Psoas muscle (tissue), 8 donors: ENCODE results near the gene MMEL1. TPM values are rescaled to one million over a fixed set of nuclear protein-coding genes. Genes with fewer than 3 reads are reported as not detected.

Experiments
- ATAC-seq, 4 donors: fragments of 200-7000 bp; cut with Tn5 transposase; one replicate each; pipeline ENCODE4 v1.9.1; 2020; ENCODE audit warnings: moderate library complexity in 3 of 4, mild to moderate bottlenecking in 2 of 4
- DNase-seq, 2 donors: peaks; one replicate each; pipeline ENCODE4 v3.0.0-alpha.2; 2020
- H3K27ac ChIP-seq: fragments of 200-600 bp; one replicate; pipeline ENCODE4 v1.8.0; 2022
- H3K27me3 ChIP-seq, 3 donors: fragments of 200-600 bp in 1 of 3; one replicate each; pipeline versions ENCODE4 v1.6.1 to v1.8.0; 2013 to 2022; ENCODE audit warnings: low read length in 2 of 3, mild to moderate bottlenecking in 2 of 3, moderate library complexity in 1 of 3; ENCODE audit not compliant: insufficient read depth in 3 of 3
- H3K36me3 ChIP-seq, 2 donors: fragments of 200-600 bp in 1 of 2; one replicate each; pipeline versions ENCODE4 v1.6.1 to v1.8.0; 2013 to 2022; ENCODE audit warnings: low read depth in 1 of 2, mild to moderate bottlenecking in 1 of 2, moderate library complexity in 1 of 2; ENCODE audit not compliant: insufficient read depth in 1 of 2
- H3K4me1 ChIP-seq: fragments of 200-600 bp; one replicate; pipeline ENCODE4 v1.8.0; 2022
- H3K4me3 ChIP-seq: fragments of 200-600 bp; one replicate; pipeline ENCODE4 v1.8.0; 2022; ENCODE audit warnings: mild to moderate bottlenecking
- H3K9me3 ChIP-seq: fragments of 200-600 bp; one replicate; pipeline ENCODE4 v1.8.0; 2022
- WGBS, 3 donors: extraction: QIAGEN DNeasy Blood & Tissue Kit; methylation state at CpG; one replicate each; pipeline versions ENCODE4 v1.1.6 to v1.1.7; 2013; 5-methylcytosine and 5-hydroxymethylcytosine counted together
- intact Hi-C, 2 donors: fragments of 100-400 bp; cut with DNase I; formaldehyde crosslinking; loops; one replicate each; pipeline versions ENCODE4 v1.11.0 to v1.14.2; 2022
- polyA plus RNA-seq, 3 donors: library from polyadenylated mRNA; stranded (reverse); fragments of 200-250 nt; gene quantifications; one replicate each; pipeline ENCODE4 v1.2.3, GENCODE V29; 2013
- total RNA-seq, 4 donors: library from RNA; stranded (reverse); fragmentation: NEBNext Ultra II Directional in 2 of 4; extraction: Animal tissue kit (Norgen Biotek cat#: 25700) in 2 of 4; gene quantifications; one replicate each; pipeline versions ENCODE4 v1.2.1 to v1.2.4, GENCODE V29; 2021 to 2023
- TF ChIP-seq, protein P1 (sequence below): fragments of 200-600 bp; IDR thresholded peaks from one replicate; pipeline ENCODE4 v1.8.0; 2022; ENCODE audit warnings: antibody characterized with exemption
- donor health status: healthy with polysubstance abuse.
- donor health status: DM: no; HTN: no; CAD: no; lungs with moderate emphysema.
- donor health status: Bipolar disorder and iron deficiency.
- donor health status: healthy.
- donor health status: DM: yes; HTN: yes; CAD: no.
- donor health status: DM: no; HTN: no; CAD: no.
- donor health status: DM: no; HTN: no; CAD: no.
- donor health status: DM: yes; HTN: yes; CAD: no.

The MMEL1 gene
- total and polyA plus RNA-seq, 7 donors, result 0.08 to 0.89 (median 0.21) TPM; not detected in 2

DNA sequence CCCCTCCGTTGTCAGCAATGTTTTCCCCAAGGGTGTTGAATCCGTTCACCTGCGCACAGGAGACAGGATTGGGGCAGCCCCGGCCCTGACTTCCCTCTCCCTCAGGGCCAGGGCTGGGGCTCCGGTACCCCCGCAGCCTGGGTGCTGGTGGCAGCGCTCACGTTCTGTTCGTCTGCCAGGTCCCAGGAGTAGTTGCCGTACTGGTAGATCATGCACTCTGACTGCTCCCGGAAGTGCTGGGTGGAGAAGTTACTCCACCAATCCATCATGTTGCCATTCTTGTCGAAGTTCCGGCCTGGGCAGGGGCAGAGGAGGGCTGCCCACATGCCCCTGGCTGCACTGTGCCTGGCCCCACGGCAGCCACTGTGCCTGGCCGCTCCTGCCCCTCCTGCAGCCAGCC, 40.1 kb downstream of the MMEL1 start:
- Histone ChIP-seq H3K9me3 (no peaks in the 10 kb centered on the region), H3K27ac (no peak overlapping the region), H3K36me3 (no peaks in the 10 kb centered on the region), H3K27me3 (peaks cover 0 to 28% (median 3%) of the 10 kb centered on the region in 3 donors), H3K4me3 (no peak overlapping the region), H3K4me1 (no peaks in the 10 kb centered on the region)
- 66 to 73% (median 69%) methylated on average over 15 of the region's 15 CpGs for WGBS, 3 donors
- DNase-seq (no peak), ATAC-seq (no peak)
- intact Hi-C loops, result no loop called here
- TF ChIP-seq, protein P1, sequence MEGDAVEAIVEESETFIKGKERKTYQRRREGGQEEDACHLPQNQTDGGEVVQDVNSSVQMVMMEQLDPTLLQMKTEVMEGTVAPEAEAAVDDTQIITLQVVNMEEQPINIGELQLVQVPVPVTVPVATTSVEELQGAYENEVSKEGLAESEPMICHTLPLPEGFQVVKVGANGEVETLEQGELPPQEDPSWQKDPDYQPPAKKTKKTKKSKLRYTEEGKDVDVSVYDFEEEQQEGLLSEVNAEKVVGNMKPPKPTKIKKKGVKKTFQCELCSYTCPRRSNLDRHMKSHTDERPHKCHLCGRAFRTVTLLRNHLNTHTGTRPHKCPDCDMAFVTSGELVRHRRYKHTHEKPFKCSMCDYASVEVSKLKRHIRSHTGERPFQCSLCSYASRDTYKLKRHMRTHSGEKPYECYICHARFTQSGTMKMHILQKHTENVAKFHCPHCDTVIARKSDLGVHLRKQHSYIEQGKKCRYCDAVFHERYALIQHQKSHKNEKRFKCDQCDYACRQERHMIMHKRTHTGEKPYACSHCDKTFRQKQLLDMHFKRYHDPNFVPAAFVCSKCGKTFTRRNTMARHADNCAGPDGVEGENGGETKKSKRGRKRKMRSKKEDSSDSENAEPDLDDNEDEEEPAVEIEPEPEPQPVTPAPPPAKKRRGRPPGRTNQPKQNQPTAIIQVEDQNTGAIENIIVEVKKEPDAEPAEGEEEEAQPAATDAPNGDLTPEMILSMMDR, result no peak

DNA sequence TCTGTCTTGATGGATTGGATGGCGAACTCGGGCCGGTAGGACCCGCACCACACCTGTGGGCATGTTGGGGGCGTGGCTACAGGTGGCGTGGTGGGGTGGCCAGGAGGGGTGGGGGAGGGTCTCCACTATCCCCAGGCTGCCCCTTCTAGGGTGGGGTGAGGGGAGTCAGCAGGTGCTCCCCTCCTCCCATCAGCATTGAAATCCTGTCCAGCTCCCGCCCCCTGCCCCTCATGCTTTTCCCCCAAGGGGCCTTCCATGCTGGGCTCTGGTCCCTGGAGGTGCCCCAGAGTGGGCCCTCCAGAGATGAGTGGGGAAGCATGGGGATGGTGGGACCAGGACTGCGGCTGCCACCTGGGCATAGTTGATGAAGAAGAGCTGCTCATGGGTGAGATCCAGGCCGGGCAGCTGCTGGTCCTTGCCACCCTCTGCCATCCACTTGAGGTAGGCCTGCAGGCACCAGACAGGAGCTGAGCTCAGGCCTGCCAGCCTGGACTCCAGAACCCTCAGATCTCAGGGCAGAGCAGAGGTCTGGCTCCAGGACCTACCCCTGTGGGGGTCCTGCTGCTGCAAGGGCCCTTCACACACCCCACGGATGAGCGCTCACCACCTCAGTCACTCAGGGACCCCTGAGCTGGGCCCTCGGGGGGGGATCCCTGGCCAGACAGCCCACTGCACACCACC, 41.1 kb downstream of the MMEL1 start:
- Histone ChIP-seq H3K27me3 (peaks cover 0 to 28% (median 3%) of the 10 kb centered on the region in 3 donors), H3K27ac (no peak overlapping the region), H3K36me3 (no peaks in the 10 kb centered on the region), H3K9me3 (no peaks in the 10 kb centered on the region), H3K4me1 (peaks cover 3% of the 10 kb centered on the region), H3K4me3 (no peak overlapping the region)
- peak in 1 of 2 donors; percentile 49 for DNase-seq
- 91 to 92% (median 92%) methylated on average over 11 to 12 of the region's 12 CpGs for WGBS, 3 donors
- TF ChIP-seq, protein P1, result no peak
- no peak for ATAC-seq
- intact Hi-C loops, result no loop called here

DNA sequence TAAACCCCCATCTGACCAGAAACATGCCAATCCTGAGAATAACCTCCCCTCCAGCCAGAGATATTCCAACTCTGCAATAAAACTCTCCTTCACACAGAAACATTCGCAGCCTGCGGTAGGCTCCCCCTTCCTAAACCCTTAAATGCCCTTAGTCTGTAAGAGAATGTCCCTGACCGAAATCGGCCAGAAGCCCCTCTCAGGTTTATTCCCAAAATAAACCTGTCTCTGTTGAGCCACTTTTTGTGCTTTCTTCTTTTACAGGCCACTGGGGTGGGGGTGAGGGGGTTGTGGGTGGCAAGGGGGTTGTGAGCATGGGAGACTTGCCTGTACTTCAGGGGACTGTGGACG, 41.6 kb downstream of the MMEL1 start:
- no peaks in the 10 kb centered on the region for H3K36me3 ChIP-seq
- DNase-seq (no peak), ATAC-seq (no peak)
- TF ChIP-seq, protein P1, result no peak
- H3K27ac ChIP-seq, result no peak overlapping the region
- H3K27me3 ChIP-seq, result peaks cover 0 to 28% (median 3%) of the 10 kb centered on the region in 3 donors
- 85 to 94% (median 88%) methylated on average over 5 of the region's 5 CpGs for WGBS, 3 donors
- no peak overlapping the region for H3K4me3 ChIP-seq
- no peaks in the 10 kb centered on the region for H3K9me3 ChIP-seq
- peaks cover 3% of the 10 kb centered on the region for H3K4me1 ChIP-seq
- intact Hi-C loops, result no loop called here

DNA sequence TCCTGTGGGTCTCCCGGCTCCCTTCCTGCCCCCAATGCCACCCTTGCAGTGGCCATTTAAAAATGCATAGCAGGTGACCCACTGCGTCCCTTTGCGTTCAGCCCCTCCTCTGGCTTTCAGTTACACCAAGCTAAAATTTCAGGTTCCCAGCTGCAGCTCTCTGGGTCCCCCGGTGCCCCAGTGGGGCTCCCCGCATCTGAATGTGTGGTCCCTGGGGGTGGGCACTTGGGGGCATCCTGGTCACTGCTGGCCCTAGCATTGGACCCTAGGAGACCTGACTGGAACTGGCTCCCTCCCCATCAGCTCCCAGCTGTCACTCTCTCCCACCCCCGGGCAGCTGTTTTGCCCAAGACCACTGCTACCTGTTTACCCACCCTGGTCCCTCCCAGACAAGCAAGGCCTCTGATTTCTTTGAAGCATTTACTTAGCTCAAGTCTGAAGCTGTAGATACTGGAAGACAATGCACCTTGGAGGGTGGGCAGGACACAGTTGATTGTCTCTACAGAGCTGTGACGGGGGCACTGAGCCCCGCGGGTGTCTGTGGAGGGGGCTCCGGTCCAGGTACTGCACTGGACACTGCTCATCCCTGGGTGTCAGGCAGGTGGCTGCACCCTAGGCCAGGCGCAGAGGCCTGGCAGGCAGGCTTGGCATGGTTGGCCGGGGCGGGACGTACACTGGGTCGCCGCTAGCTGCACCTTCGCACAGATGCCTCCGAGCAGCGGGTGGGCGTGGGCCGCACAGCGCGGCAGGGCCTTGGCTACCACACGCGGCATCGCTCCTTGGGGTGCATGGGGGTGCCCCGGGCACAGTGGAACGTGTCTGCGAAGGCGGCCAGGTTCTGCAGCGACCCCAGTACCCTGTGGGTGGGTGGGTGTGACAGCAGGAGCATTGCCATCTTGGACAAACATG, 42.3 kb downstream of the MMEL1 start:
- 95 to 96% (median 95%) methylated on average over 31 of the region's 31 CpGs for WGBS, 3 donors
- Histone ChIP-seq H3K4me1 (peaks cover 3% of the 10 kb centered on the region), H3K36me3 (no peaks in the 10 kb centered on the region), H3K9me3 (no peaks in the 10 kb centered on the region), H3K4me3 (no peak overlapping the region), H3K27ac (no peak overlapping the region), H3K27me3 (peaks cover 0 to 24% (median 3%) of the 10 kb centered on the region in 3 donors)
- ATAC-seq (no peak), DNase-seq (peak in 1 of 2 donors; percentile 53)
- intact Hi-C loops, result no loop called here
- TF ChIP-seq, protein P1, result no peak
